Measurements from ENCODE around the gene IL23A.
"Not testable (repeated sequence)": the region's sequence is repeated elsewhere in the genome, so short reads cannot be mapped to it uniquely, and the experiment has no call there.

The IL23A gene

DNA sequence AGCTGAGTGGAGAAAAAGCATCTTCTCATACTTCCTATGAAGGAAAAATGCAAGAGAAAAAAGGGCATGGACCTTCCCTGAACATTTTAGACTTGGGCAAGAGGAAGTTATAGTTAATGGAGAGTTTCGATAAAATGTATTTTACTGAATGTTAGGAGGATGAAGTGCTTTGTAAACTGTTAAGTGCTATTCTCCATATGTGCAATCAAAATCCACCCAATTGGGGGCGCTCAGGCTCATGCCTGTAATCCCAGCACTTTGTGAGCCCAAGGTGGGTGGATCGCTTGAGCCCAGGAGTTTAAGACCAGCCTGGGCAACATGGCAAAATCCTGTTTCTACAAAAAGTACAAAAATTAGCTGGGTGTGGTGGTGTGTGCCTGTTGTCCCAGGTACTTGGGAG lies 21.0 kb upstream of the IL23A start:
- no peak overlapping the region for H3K4me3 ChIP-seq (ENCODE audit: low read length)
- H3K79me2 ChIP-seq (ENCODE audit: control insufficient read depth, insufficient read depth, low read length) = peaks cover 13% of the 10 kb centered on the region
- no peak overlapping the region for H3K4me2 ChIP-seq (ENCODE audit: low read length)
- H2BK5ac ChIP-seq (ENCODE audit: low read length) = no peak overlapping the region
- H4K5ac ChIP-seq (ENCODE audit: low read length) = no peak overlapping the region
- H3K27ac ChIP-seq (ENCODE audit: low read depth, low read length) = no peak overlapping the region
- H3K18ac ChIP-seq (ENCODE audit: low read length) = no peak overlapping the region
- H2AK5ac ChIP-seq (ENCODE audit: low read length) = no peak overlapping the region
- WGBS (ENCODE audit: extremely low coverage, insufficient coverage, low lambda C conversion rate) = no CpG with 5 or more reads among the region's 3 CpGs
- H3K4me1 ChIP-seq (ENCODE audit: control insufficient read depth, low read depth, low read length) = no peaks in the 10 kb centered on the region
- no peak overlapping the region for H2BK120ac ChIP-seq (ENCODE audit: low read depth, low read length)
- H4K8ac ChIP-seq (ENCODE audit: low read depth, low read length) = no peak overlapping the region
- H3K23ac ChIP-seq (ENCODE audit: low read length) = no peak overlapping the region
- H3K27me3 ChIP-seq (ENCODE audit: insufficient read depth, low read length, poor library complexity) = no peaks in the 10 kb centered on the region
- no peak overlapping the region for H3K4ac ChIP-seq (ENCODE audit: low read depth, low read length)
- H3K36me3 ChIP-seq (ENCODE audit: control insufficient read depth, insufficient read depth, low read length) = no peaks in the 10 kb centered on the region
- H3K56ac ChIP-seq (ENCODE audit: low read length) = no peak overlapping the region
- H2BK15ac ChIP-seq (replicated peaks; ENCODE audit: low read depth) = no peak overlapping the region
- peaks cover 4% of the 10 kb centered on the region for H3K79me1 ChIP-seq (ENCODE audit: low read length)
- DNase-seq = no peak
- no peak overlapping the region for H3K9ac ChIP-seq (ENCODE audit: low read length)

DNA sequence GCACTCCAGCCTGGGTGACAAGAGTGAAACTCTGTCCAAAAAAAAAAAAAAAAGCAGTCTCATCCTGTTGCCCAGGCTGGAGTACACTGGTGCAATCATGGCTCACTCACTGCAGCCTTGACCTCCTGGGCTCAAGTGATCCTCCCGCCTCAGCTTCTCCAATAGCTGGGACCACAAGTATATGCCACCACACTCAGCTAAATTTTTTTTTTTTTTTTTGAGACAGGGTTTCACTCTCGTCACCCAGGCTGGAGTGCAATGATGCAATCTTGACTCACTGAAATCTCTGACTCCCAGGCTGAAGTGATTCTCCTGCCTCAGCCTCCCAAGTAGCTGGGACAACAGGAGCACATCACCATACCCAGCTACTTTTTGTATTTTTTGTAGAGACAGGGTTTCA lies 17.7 kb upstream of the IL23A start:
- Histone ChIP-seq H3K18ac (ENCODE audit: low read length) (no peak overlapping the region), H3K36me3 (ENCODE audit: control insufficient read depth, insufficient read depth, low read length) (no peaks in the 10 kb centered on the region), H2BK15ac (replicated peaks; ENCODE audit: low read depth) (no peak overlapping the region), H3K27me3 (ENCODE audit: insufficient read depth, low read length, poor library complexity) (no peaks in the 10 kb centered on the region), H3K4me2 (ENCODE audit: low read length) (no peak overlapping the region), H3K79me2 (ENCODE audit: control insufficient read depth, insufficient read depth, low read length) (no peaks in the 10 kb centered on the region), H3K56ac (ENCODE audit: low read length) (no peak overlapping the region), H2AK5ac (ENCODE audit: low read length) (no peak overlapping the region), H3K79me1 (ENCODE audit: low read length) (no peaks in the 10 kb centered on the region), H2BK120ac (ENCODE audit: low read depth, low read length) (no peak overlapping the region), H3K23ac (ENCODE audit: low read length) (no peak overlapping the region), H3K4ac (ENCODE audit: low read depth, low read length) (no peak overlapping the region), H3K9ac (ENCODE audit: low read length) (no peak overlapping the region), H3K4me3 (ENCODE audit: low read length) (no peak overlapping the region), H3K27ac (ENCODE audit: low read depth, low read length) (no peak overlapping the region), H4K8ac (ENCODE audit: low read depth, low read length) (no peak overlapping the region), H3K4me1 (ENCODE audit: control insufficient read depth, low read depth, low read length) (no peaks in the 10 kb centered on the region), H2BK5ac (ENCODE audit: low read length) (no peak overlapping the region), H4K5ac (ENCODE audit: low read length) (no peak overlapping the region)
- DNase-seq = no peak
- WGBS (ENCODE audit: extremely low coverage, insufficient coverage, low lambda C conversion rate) = no CpG with 5 or more reads among the region's 2 CpGs

DNA sequence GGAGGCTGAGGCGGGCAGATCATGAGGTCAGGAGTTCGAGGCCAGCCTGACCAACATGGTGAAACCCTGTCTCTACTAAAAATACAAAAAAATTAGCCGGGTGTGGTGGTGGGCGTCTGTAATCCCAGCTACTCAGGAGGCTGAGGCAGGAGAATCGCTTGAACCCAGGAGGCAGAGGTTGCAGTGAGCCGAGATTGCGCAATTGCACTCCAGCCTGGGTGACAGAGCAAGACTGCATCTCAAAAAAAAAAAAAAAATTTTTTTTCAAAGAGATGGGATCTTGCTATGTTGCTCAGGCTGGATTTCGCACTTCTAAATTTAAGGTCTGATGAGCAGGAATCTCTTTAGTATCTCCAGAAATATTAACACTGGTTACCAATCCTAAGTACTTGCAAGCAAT lies 17.1 kb upstream of the IL23A start:
- not testable (repeated sequence) for H4K5ac ChIP-seq (ENCODE audit: low read length); H3K27ac ChIP-seq (ENCODE audit: low read depth, low read length)

DNA sequence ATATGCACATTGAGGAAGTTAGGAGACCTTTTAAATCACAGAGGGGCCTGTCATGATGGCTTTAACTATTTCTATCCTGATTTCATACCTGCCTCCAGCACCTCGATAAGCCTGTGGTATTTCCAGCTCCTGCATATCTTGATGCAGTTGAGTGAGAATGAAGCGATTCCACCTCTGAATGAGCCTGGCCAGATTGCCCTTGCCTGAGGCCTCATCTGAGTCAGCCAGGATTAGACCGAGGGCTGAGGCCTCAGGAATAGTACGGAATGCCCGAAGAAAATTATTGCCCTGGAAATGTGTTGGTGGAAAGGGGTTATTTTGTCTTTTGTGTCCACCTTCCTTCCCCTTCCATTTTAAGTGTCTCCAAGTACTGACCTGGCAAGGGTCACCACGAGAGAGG lies 14.5 kb upstream of the IL23A start:
- no peak overlapping the region for H3K27ac ChIP-seq (ENCODE audit: low read depth, low read length)
- H3K36me3 ChIP-seq (ENCODE audit: control insufficient read depth, insufficient read depth, low read length) = no peaks in the 10 kb centered on the region
- no peak overlapping the region for H3K18ac ChIP-seq (ENCODE audit: low read length)
- H2AK5ac ChIP-seq (ENCODE audit: low read length) = no peak overlapping the region
- DNase-seq = no peak
- no peak overlapping the region for H3K4ac ChIP-seq (ENCODE audit: low read depth, low read length)
- no peak overlapping the region for H4K5ac ChIP-seq (ENCODE audit: low read length)
- no peaks in the 10 kb centered on the region for H3K79me2 ChIP-seq (ENCODE audit: control insufficient read depth, insufficient read depth, low read length)
- H3K23ac ChIP-seq (ENCODE audit: low read length) = no peak overlapping the region
- no peak overlapping the region for H2BK120ac ChIP-seq (ENCODE audit: low read depth, low read length)
- H3K56ac ChIP-seq (ENCODE audit: low read length) = no peak overlapping the region
- no peak overlapping the region for H3K9ac ChIP-seq (ENCODE audit: low read length)
- no peak overlapping the region for H2BK5ac ChIP-seq (ENCODE audit: low read length)
- H4K8ac ChIP-seq (ENCODE audit: low read depth, low read length) = no peak overlapping the region
- no peak overlapping the region for H3K4me2 ChIP-seq (ENCODE audit: low read length)
- no peaks in the 10 kb centered on the region for H3K4me1 ChIP-seq (ENCODE audit: control insufficient read depth, low read depth, low read length)
- no peaks in the 10 kb centered on the region for H3K27me3 ChIP-seq (ENCODE audit: insufficient read depth, low read length, poor library complexity)
- H3K4me3 ChIP-seq (ENCODE audit: low read length) = no peak overlapping the region
- WGBS (ENCODE audit: extremely low coverage, insufficient coverage, low lambda C conversion rate) = no CpG with 5 or more reads among the region's 6 CpGs
- H3K79me1 ChIP-seq (ENCODE audit: low read length) = no peaks in the 10 kb centered on the region
- no peak overlapping the region for H2BK15ac ChIP-seq (replicated peaks; ENCODE audit: low read depth)

More for the DNA sequence above, 17.1 kb upstream of the IL23A start:
- not testable (repeated sequence) for H3K4ac ChIP-seq (ENCODE audit: low read depth, low read length); H3K18ac ChIP-seq (ENCODE audit: low read length); H3K4me1 ChIP-seq (ENCODE audit: control insufficient read depth, low read depth, low read length); H2BK5ac ChIP-seq (ENCODE audit: low read length); H3K56ac ChIP-seq (ENCODE audit: low read length); H3K79me1 ChIP-seq (ENCODE audit: low read length); H3K79me2 ChIP-seq (ENCODE audit: control insufficient read depth, insufficient read depth, low read length); DNase-seq; H2AK5ac ChIP-seq (ENCODE audit: low read length); H3K4me2 ChIP-seq (ENCODE audit: low read length); H2BK120ac ChIP-seq (ENCODE audit: low read depth, low read length); H2BK15ac ChIP-seq (replicated peaks; ENCODE audit: low read depth); H3K23ac ChIP-seq (ENCODE audit: low read length); H4K8ac ChIP-seq (ENCODE audit: low read depth, low read length); H3K36me3 ChIP-seq (ENCODE audit: control insufficient read depth, insufficient read depth, low read length); H3K27me3 ChIP-seq (ENCODE audit: insufficient read depth, low read length, poor library complexity); H3K9ac ChIP-seq (ENCODE audit: low read length); H3K4me3 ChIP-seq (ENCODE audit: low read length)
- no CpG with 5 or more reads among the region's 8 CpGs for WGBS (ENCODE audit: extremely low coverage, insufficient coverage, low lambda C conversion rate)

DNA sequence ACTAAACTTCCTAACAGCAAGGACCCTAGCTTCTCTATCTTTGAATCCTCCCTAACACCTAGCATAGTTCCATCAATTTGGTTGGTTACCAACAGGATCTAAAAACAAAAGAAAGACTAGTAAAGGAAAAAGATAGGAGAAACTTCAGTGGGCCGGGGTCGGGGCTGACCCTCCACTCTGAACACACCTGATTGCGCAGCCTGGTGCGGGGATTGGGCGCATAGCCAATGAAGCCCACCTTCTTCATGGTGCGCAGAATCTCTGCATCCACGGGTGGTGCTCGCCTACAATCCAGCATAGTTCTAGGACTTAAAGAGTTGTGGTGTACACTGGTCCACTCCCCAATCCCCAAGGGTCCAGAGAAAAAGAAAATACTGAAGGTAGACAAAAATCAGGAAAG lies 12.6 kb upstream of the IL23A start:
- DNase-seq = no peak
- Histone ChIP-seq H4K8ac (ENCODE audit: low read depth, low read length) (no peak overlapping the region), H2AK5ac (ENCODE audit: low read length) (no peak overlapping the region), H2BK15ac (replicated peaks; ENCODE audit: low read depth) (no peak overlapping the region), H3K79me1 (ENCODE audit: low read length) (no peaks in the 10 kb centered on the region), H4K5ac (ENCODE audit: low read length) (no peak overlapping the region), H3K4me2 (ENCODE audit: low read length) (no peak overlapping the region), H3K4me1 (ENCODE audit: control insufficient read depth, low read depth, low read length) (no peaks in the 10 kb centered on the region), H2BK5ac (ENCODE audit: low read length) (no peak overlapping the region), H3K79me2 (ENCODE audit: control insufficient read depth, insufficient read depth, low read length) (no peaks in the 10 kb centered on the region), H3K27me3 (ENCODE audit: insufficient read depth, low read length, poor library complexity) (no peaks in the 10 kb centered on the region), H3K56ac (ENCODE audit: low read length) (no peak overlapping the region), H3K9ac (ENCODE audit: low read length) (no peak overlapping the region), H3K23ac (ENCODE audit: low read length) (no peak overlapping the region), H3K18ac (ENCODE audit: low read length) (no peak overlapping the region), H2BK120ac (ENCODE audit: low read depth, low read length) (no peak overlapping the region), H3K4ac (ENCODE audit: low read depth, low read length) (no peak overlapping the region), H3K36me3 (ENCODE audit: control insufficient read depth, insufficient read depth, low read length) (no peaks in the 10 kb centered on the region), H3K27ac (ENCODE audit: low read depth, low read length) (no peak overlapping the region), H3K4me3 (ENCODE audit: low read length) (no peak overlapping the region)
- WGBS (ENCODE audit: extremely low coverage, insufficient coverage, low lambda C conversion rate) = no CpG with 5 or more reads among the region's 8 CpGs

DNA sequence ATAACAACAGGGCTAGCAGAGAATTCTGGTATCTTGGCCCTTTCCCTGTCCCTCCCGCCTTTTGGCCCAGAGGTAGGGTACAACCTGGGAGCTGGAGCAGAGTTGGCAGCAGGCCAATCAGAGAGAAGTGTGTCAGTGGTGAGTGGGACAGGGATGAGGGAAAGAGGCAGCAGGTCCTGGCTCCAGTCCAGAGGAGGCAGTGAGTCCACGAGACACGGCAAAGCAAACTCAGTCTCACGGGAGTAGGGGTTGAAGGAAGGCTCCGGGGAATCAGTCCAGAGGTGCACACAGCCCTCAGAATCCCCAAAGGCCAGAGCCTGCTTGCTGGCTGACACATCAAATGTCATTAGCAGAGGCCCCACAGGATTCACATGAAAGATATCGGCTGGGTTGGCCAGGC lies 12.2 kb upstream of the IL23A start:
- Histone ChIP-seq H4K8ac (ENCODE audit: low read depth, low read length) (no peak overlapping the region), H3K9ac (ENCODE audit: low read length) (no peak overlapping the region), H3K18ac (ENCODE audit: low read length) (no peak overlapping the region), H2BK15ac (replicated peaks; ENCODE audit: low read depth) (no peak overlapping the region), H2BK5ac (ENCODE audit: low read length) (no peak overlapping the region), H3K27ac (ENCODE audit: low read depth, low read length) (no peak overlapping the region), H3K56ac (ENCODE audit: low read length) (no peak overlapping the region), H2AK5ac (ENCODE audit: low read length) (no peak overlapping the region), H3K4me3 (ENCODE audit: low read length) (no peak overlapping the region), H4K5ac (ENCODE audit: low read length) (no peak overlapping the region), H3K36me3 (ENCODE audit: control insufficient read depth, insufficient read depth, low read length) (no peaks in the 10 kb centered on the region), H3K4me2 (ENCODE audit: low read length) (no peak overlapping the region), H3K27me3 (ENCODE audit: insufficient read depth, low read length, poor library complexity) (no peaks in the 10 kb centered on the region), H3K23ac (ENCODE audit: low read length) (no peak overlapping the region), H3K4ac (ENCODE audit: low read depth, low read length) (no peak overlapping the region), H2BK120ac (ENCODE audit: low read depth, low read length) (no peak overlapping the region), H3K4me1 (ENCODE audit: control insufficient read depth, low read depth, low read length) (no peaks in the 10 kb centered on the region), H3K79me1 (ENCODE audit: low read length) (no peaks in the 10 kb centered on the region), H3K79me2 (ENCODE audit: control insufficient read depth, insufficient read depth, low read length) (no peaks in the 10 kb centered on the region)
- no peak for DNase-seq
- WGBS (ENCODE audit: extremely low coverage, insufficient coverage, low lambda C conversion rate) = no CpG with 5 or more reads among the region's 6 CpGs
